Measurements from ENCODE around the gene NLGN2. TPM values are rescaled to one million over a fixed set of nuclear protein-coding genes. Genes with fewer than 3 reads are reported as not detected.
"Not testable (repeated sequence)": the region's sequence is repeated elsewhere in the genome, so short reads cannot be mapped to it uniquely, and the experiment has no call there.

The NLGN2 gene
- total RNA-seq, 1 experiment from 2014 or later: 70.2 TPM

GRCh38 chr17:7363311-7363710 lies 44.3 kb upstream of the NLGN2 start:
- Histone ChIP-seq H4K20me1 (ENCODE audit: control insufficient read depth, insufficient read depth, insufficient read length) (no peaks in the 10 kb centered on the region), H3K9me3 (ENCODE audit: control insufficient read depth, low read depth, low read length) (no peaks in the 10 kb centered on the region), H3K4me1 (ENCODE audit: insufficient read depth, low read length) (peaks cover 5% of the 10 kb centered on the region; the same call in 1 of the 2 replicates), H3K4me2 (ENCODE audit: insufficient read depth, insufficient read length, low read length) (no peak overlapping the region), H4K8ac (replicated peaks; ENCODE audit: insufficient read length, low read depth, low read length) (no peak overlapping the region), H3K27ac (ENCODE audit: insufficient read length, low read depth, low read length) (no peak overlapping the region), H3K23me2 (ENCODE audit: insufficient read length, low read depth, low read length, poor library complexity, severe bottlenecking) (no peaks in the 10 kb centered on the region), H3K9ac (ENCODE audit: extremely low read depth, insufficient read length, low read length) (no peak overlapping the region), H2AFZ (ENCODE audit: low read length) (no peak overlapping the region), H2BK120ac (ENCODE audit: low read depth, low read length, poor library complexity, severe bottlenecking) (no peak overlapping the region), H2BK15ac (ENCODE audit: low read depth, low read length) (no peak overlapping the region), H3T11ph (ENCODE audit: low read length) (no peak overlapping the region), H3K23ac (ENCODE audit: insufficient read length, low read depth, low read length) (no peak overlapping the region), H3K79me1 (ENCODE audit: insufficient read depth, low read depth, low read length, poor library complexity, severe bottlenecking) (no peaks in the 10 kb centered on the region), H2AK5ac (ENCODE audit: insufficient read length, low read length) (no peak overlapping the region), H3K14ac (ENCODE audit: insufficient read depth, low read length) (no peak overlapping the region), H3K4ac (ENCODE audit: low read depth, low read length) (no peak overlapping the region), H2BK5ac (ENCODE audit: insufficient read length, low read length) (no peak overlapping the region), H4K5ac (ENCODE audit: insufficient read length, low read depth, low read length) (no peak overlapping the region), H4K91ac (ENCODE audit: insufficient read length, low read depth, low read length) (no peak overlapping the region), H2BK20ac (ENCODE audit: low read depth, low read length, poor library complexity, severe bottlenecking) (no peak overlapping the region), H3K27me3 (ENCODE audit: insufficient read depth, low read length) (no peaks in the 10 kb centered on the region), H2BK12ac (ENCODE audit: insufficient read length, low read depth, low read length) (no peak overlapping the region), H3K79me2 (ENCODE audit: insufficient read depth, low read length) (no peaks in the 10 kb centered on the region), H3K56ac (ENCODE audit: insufficient read length, low read depth, low read length) (no peak overlapping the region), H3K18ac (ENCODE audit: insufficient read length, low read depth, low read length) (no peak overlapping the region)
- Mint-ChIP-seq H3K27me3 (ENCODE audit: low read depth) (peaks cover 6% of the 10 kb centered on the region; the same call in 1 of the 2 replicates), H3K4me3 (no peak overlapping the region), H3K9me3 (no peaks in the 10 kb centered on the region), H3K36me3 (ENCODE audit: insufficient read depth in 1 of 3, low read depth in 3 of 3) (no peaks in the 10 kb centered on the region), H3K4me1 (peaks cover 9 to 14% of the 10 kb centered on the region in 2 experiments), H3K27ac (no peak overlapping the region)
- no peak for TF ChIP-seq CTCF (conservative IDR thresholded peaks at IDR 0.05)
- no peak for DNase-seq
- no CpG with 5 or more reads among the region's 6 CpGs for WGBS (ENCODE audit: extremely low coverage, insufficient read length, low lambda C conversion rate)

GRCh38 chr17:7365963-7366362 lies 41.7 kb upstream of the NLGN2 start:
- WGBS (ENCODE audit: extremely low coverage, insufficient read length, low lambda C conversion rate): no CpG with 5 or more reads among the region's 7 CpGs

More at GRCh38 chr17:7365963-7366362, 41.7 kb upstream of the NLGN2 start:
- H3K27me3 Mint-ChIP-seq (ENCODE audit: low read depth); H2AFZ ChIP-seq (ENCODE audit: low read length); H3K9me3 ChIP-seq (ENCODE audit: control insufficient read depth, low read depth, low read length); H3K23ac ChIP-seq (ENCODE audit: insufficient read length, low read depth, low read length); H3K79me2 ChIP-seq (ENCODE audit: insufficient read depth, low read length); H3K9ac ChIP-seq (ENCODE audit: extremely low read depth, insufficient read length, low read length); H2BK20ac ChIP-seq (ENCODE audit: low read depth, low read length, poor library complexity, severe bottlenecking); H3K79me1 ChIP-seq (ENCODE audit: insufficient read depth, low read depth, low read length, poor library complexity, severe bottlenecking); DNase-seq; H2BK12ac ChIP-seq (ENCODE audit: insufficient read length, low read depth, low read length); H4K5ac ChIP-seq (ENCODE audit: insufficient read length, low read depth, low read length); H3K4ac ChIP-seq (ENCODE audit: low read depth, low read length); H2BK5ac ChIP-seq (ENCODE audit: insufficient read length, low read length); H3K27ac Mint-ChIP-seq; H3K9me3 Mint-ChIP-seq; H3K4me1 ChIP-seq (ENCODE audit: insufficient read depth, low read length); H3K23me2 ChIP-seq (ENCODE audit: insufficient read length, low read depth, low read length, poor library complexity, severe bottlenecking); H4K20me1 ChIP-seq (ENCODE audit: control insufficient read depth, insufficient read depth, insufficient read length); H2AK5ac ChIP-seq (ENCODE audit: insufficient read length, low read length); H3K36me3 Mint-ChIP-seq (ENCODE audit: insufficient read depth in 1 of 3, low read depth in 3 of 3); H3T11ph ChIP-seq (ENCODE audit: low read length); H3K27me3 ChIP-seq (ENCODE audit: insufficient read depth, low read length); H3K18ac ChIP-seq (ENCODE audit: insufficient read length, low read depth, low read length); H3K27ac ChIP-seq (ENCODE audit: insufficient read length, low read depth, low read length); H2BK15ac ChIP-seq (ENCODE audit: low read depth, low read length); H4K91ac ChIP-seq (ENCODE audit: insufficient read length, low read depth, low read length); H3K14ac ChIP-seq (ENCODE audit: insufficient read depth, low read length); H4K8ac ChIP-seq (replicated peaks; ENCODE audit: insufficient read length, low read depth, low read length); H2BK120ac ChIP-seq (ENCODE audit: low read depth, low read length, poor library complexity, severe bottlenecking); H3K4me2 ChIP-seq (ENCODE audit: insufficient read depth, insufficient read length, low read length); H3K56ac ChIP-seq (ENCODE audit: insufficient read length, low read depth, low read length); H3K4me3 Mint-ChIP-seq: not testable (repeated sequence)
- H3K4me1 Mint-ChIP-seq: peaks cover 11 to 24% of the 10 kb centered on the region in 2 experiments
